HG03135 (cell line): ENCODE results near the gene ZDHHC3.

ENCODE experiments used
- ATAC-seq: cut with Tn5 transposase; IDR thresholded peaks from one replicate; pipeline ENCODE4 v1.9.1; 2021; ENCODE audit warnings: mild to moderate bottlenecking, moderate library complexity; ENCODE audit not compliant: unreplicated experiment

The ZDHHC3 gene

GRCh38 chr3:44976002-44976815 lies at the start of gene ZDHHC3, which contains the start of gene EXOSC7:
TSS of gene ZDHHC3 (minus strand) at chr3:44976174. CDS start at chr3:44959436, 16,738 bp downstream.
TSS of gene EXOSC7 (plus strand) at chr3:44976244. CDS start at chr3:44976278, 34 bp downstream.
- ATAC-seq = peak; percentile 77

GRCh38 chr3:45024542-45025255 lies 48.7 kb upstream of the ZDHHC3 start:
- no peak for ATAC-seq

GRCh38 chr3:45023675-45024074 lies 47.7 kb upstream of the ZDHHC3 start:
- ATAC-seq = no peak

- no peak for ATAC-seq
These were observed 45.7 kb upstream of the ZDHHC3 start for GRCh38 chr3:45021524-45022297.

GRCh38 chr3:45020534-45020933 lies 44.6 kb upstream of the ZDHHC3 start:
- no peak for ATAC-seq

- no peak for ATAC-seq
These were observed 41.8 kb upstream of the ZDHHC3 start for GRCh38 chr3:45017821-45018220.

- no peak for ATAC-seq
These were observed 40.9 kb upstream of the ZDHHC3 start for GRCh38 chr3:45016916-45017315.

- no peak for ATAC-seq
These were observed 36.6 kb upstream of the ZDHHC3 start for GRCh38 chr3:45012577-45012976.

- no peak for ATAC-seq
These were observed 36.0 kb upstream of the ZDHHC3 start for GRCh38 chr3:45011756-45012508.

GRCh38 chr3:45010811-45011333 lies 34.9 kb upstream of the ZDHHC3 start:
- no peak for ATAC-seq

GRCh38 chr3:45009868-45010267 lies 33.9 kb upstream of the ZDHHC3 start:
- ATAC-seq = no peak

- ATAC-seq = no peak
These were observed 32.1 kb upstream of the ZDHHC3 start for GRCh38 chr3:45008117-45008516.

GRCh38 chr3:45007091-45007490 lies 31.1 kb upstream of the ZDHHC3 start:
- no peak for ATAC-seq

- ATAC-seq = no peak
These were observed 27.9 kb upstream of the ZDHHC3 start for GRCh38 chr3:45003859-45004258.

GRCh38 chr3:45003406-45003805 lies 27.4 kb upstream of the ZDHHC3 start:
- ATAC-seq = no peak

- ATAC-seq = no peak
These were observed 26.7 kb upstream of the ZDHHC3 start for GRCh38 chr3:45002720-45003119.

- no peak for ATAC-seq
These were observed 26.2 kb upstream of the ZDHHC3 start for GRCh38 chr3:45002139-45002660.

- no peak for ATAC-seq
These were observed 25.8 kb upstream of the ZDHHC3 start for GRCh38 chr3:45001738-45002137.

GRCh38 chr3:45000823-45001222 lies 24.8 kb upstream of the ZDHHC3 start:
- no peak for ATAC-seq

GRCh38 chr3:44999782-45000181 lies 23.8 kb upstream of the ZDHHC3 start:
- no peak for ATAC-seq
